DMS114 treated with DMSO at 0.1 percent for 48 hours (cell line): ENCODE results near the gene AGAP2.
"Not testable (repeated sequence)": the region's sequence is repeated elsewhere in the genome, so short reads cannot be mapped to it uniquely, and the experiment has no call there.

Experiments used
- DNase-seq: peaks from one replicate; lab custom pipeline; 2025; ENCODE audit not compliant: unreplicated experiment; lab: John Stamatoyannopoulos, UW

Gene AGAP2

GRCh38 chr12:57698414-57698813 is 40.1 kb downstream of the AGAP2 start:
- DNase-seq: no peak

- no peak for DNase-seq
These were observed 41.5 kb downstream of the AGAP2 start for GRCh38 chr12:57697076-57697475.

- DNase-seq: no peak
These were observed 42.6 kb downstream of the AGAP2 start for GRCh38 chr12:57695770-57696432.

- no peak for DNase-seq
These were observed 44.0 kb downstream of the AGAP2 start for GRCh38 chr12:57694459-57695019.

- peak; percentile 100 for DNase-seq
These were observed 44.7 kb downstream of the AGAP2 start, which contains the start of gene OS9 for GRCh38 chr12:57693659-57694458. Gene OS9 (plus strand): TSS chr12:57694132. CDS start chr12:57694162, 30 bp downstream.

GRCh38 chr12:57693317-57693658 is 45.3 kb downstream of the AGAP2 start:
- DNase-seq: no peak

- DNase-seq: no peak
These were observed 46.0 kb downstream of the AGAP2 start for GRCh38 chr12:57692500-57692899.

GRCh38 chr12:57688931-57689330 is 49.6 kb downstream of the AGAP2 start:
- DNase-seq: no peak

GRCh38 chr12:57687862-57688261 is 50.7 kb downstream of the AGAP2 start:
- DNase-seq: no peak

GRCh38 chr12:57679697-57680096 is 58.8 kb downstream of the AGAP2 start:
- no peak for DNase-seq

GRCh38 chr12:57677947-57678346 is 60.6 kb downstream of the AGAP2 start:
- not testable (repeated sequence) for DNase-seq

- DNase-seq: no peak
These were observed 63.9 kb downstream of the AGAP2 start for GRCh38 chr12:57674691-57675090.
